Adrenal gland (tissue), 12 donors: ENCODE measurements around the gene COX4I1. TPM values are rescaled to one million over a fixed set of nuclear protein-coding genes. Genes with fewer than 3 reads are reported as not detected.
A peak's percentile ranks its signal among the peaks of the same experiment; 100 is the strongest.

Source experiments
- DNase-seq, 7 donors: peaks; one replicate each; pipeline ENCODE4 v3.0.0-alpha.2; 2019 to 2020
- H3K27ac ChIP-seq, 5 donors: fragments of 200-600 bp; sonication (generic) in 4 of 5; 1 replicate in 3 of 5; 2 replicates in 2 of 5; pipeline versions ENCODE4 v1.5.1 to v1.8.0; 2016 to 2020; ENCODE audit warnings: mild to moderate bottlenecking in 1 of 5
- H3K27me3 ChIP-seq: fragments of 200-600 bp; 2 replicates; pipeline ENCODE4 v1.8.0; 2021
- H3K36me3 ChIP-seq, 2 donors: fragments of 200-600 bp; replicated peaks in 1 of 2; 1 replicate in 1 of 2; 2 replicates in 1 of 2; pipeline versions ENCODE4 v1.5.1 to v1.8.0; 2018 to 2022
- H3K4me1 ChIP-seq, 2 donors: fragments of 200-600 bp; replicated peaks in 1 of 2; 1 replicate in 1 of 2; 2 replicates in 1 of 2; pipeline versions ENCODE4 v1.5.1 to v1.8.0; 2018 to 2021
- H3K4me3 ChIP-seq, 4 donors: fragments of 200-600 bp; sonication (generic) in 3 of 4; one replicate each; pipeline ENCODE4 v1.5.1; 2016 to 2018
- H3K9me3 ChIP-seq, 3 donors: fragments of 200-600 bp; sonication (generic) in 1 of 3; replicated peaks in 1 of 3; 1 replicate in 2 of 3; 2 replicates in 1 of 3; pipeline versions ENCODE4 v1.5.1 to v1.8.0; 2016 to 2021
- POLR2A ChIP-seq, 2 donors: fragments of 450-650 bp; IDR thresholded peaks; one replicate each; pipeline ENCODE4 v1.6.1; 2017; ENCODE audit warnings: antibody characterized with exemption in 2 of 2, mild to moderate bottlenecking in 2 of 2, moderate library complexity in 1 of 2
- WGBS, 4 donors: extraction: QIAGEN DNeasy Blood & Tissue Kit in 2 of 4; methylation state at CpG; one replicate each; pipeline versions ENCODE4 v1.1.5 to v1.1.7; 2013 to 2017; 5-methylcytosine and 5-hydroxymethylcytosine counted together
- intact Hi-C, 2 donors: fragments of 100-400 bp; cut with DNase I; formaldehyde crosslinking; loops; one replicate each; pipeline versions ENCODE4 v1.14.1 to v1.15.0; 2022 to 2023
- polyA plus RNA-seq, 3 donors: library from polyadenylated mRNA; stranded (reverse); fragments of 200-250 nt in 2 of 3; fragments of 350-450 nt in 1 of 3; fragmentation: Illumina TruSeq in 1 of 3; extraction: RNeasy Lipid Tissue Mini Kit (QIAGEN cat#74804) in 1 of 3; gene quantifications; one replicate each; pipeline ENCODE4 v1.2.3, GENCODE V29; 2013 to 2014
- total RNA-seq, 9 donors: library from RNA; depleted of rRNA in 4 of 9; stranded (reverse); fragments of >200 nt in 4 of 9; fragments of 120-200 nt in 1 of 9; fragmentation: NEBNext Ultra II Directional in 1 of 9; extraction: Animal tissue kit (Norgen Biotek cat#: 25700) in 1 of 9; gene quantifications; one replicate each; pipeline versions ENCODE4 v1.1.0 to v1.2.4, GENCODE V29; 2013 to 2023
- TF ChIP-seq, protein P1 (sequence below), 6 experiments: fragments of 450-650 bp in 4 of 6; fragments of 200-600 bp in 2 of 6; sonication (generic) in 1 of 6; IDR thresholded peaks; 1 replicate in 5 of 6; 2 replicates in 1 of 6; pipeline versions ENCODE4 v1.5.1 to v1.8.0; 2016 to 2021; ENCODE audit warnings: antibody characterized with exemption in 6 of 6, mild to moderate bottlenecking in 2 of 6, moderate library complexity in 1 of 6
- donor health status: healthy with polysubstance abuse.
- donor health status: Bipolar disorder and iron deficiency.
- donor health status: DM: yes; HTN: yes; CAD: no.
- donor health status: DM: no; HTN: no; CAD: no.
- donor health status: DM: no; HTN: no; CAD: no.
- donor health status: DM: yes; HTN: yes; CAD: no.

COX4I1 gene
- total and polyA plus RNA-seq, 12 donors, result 466 to 1,628 (median 536) TPM

DNA sequence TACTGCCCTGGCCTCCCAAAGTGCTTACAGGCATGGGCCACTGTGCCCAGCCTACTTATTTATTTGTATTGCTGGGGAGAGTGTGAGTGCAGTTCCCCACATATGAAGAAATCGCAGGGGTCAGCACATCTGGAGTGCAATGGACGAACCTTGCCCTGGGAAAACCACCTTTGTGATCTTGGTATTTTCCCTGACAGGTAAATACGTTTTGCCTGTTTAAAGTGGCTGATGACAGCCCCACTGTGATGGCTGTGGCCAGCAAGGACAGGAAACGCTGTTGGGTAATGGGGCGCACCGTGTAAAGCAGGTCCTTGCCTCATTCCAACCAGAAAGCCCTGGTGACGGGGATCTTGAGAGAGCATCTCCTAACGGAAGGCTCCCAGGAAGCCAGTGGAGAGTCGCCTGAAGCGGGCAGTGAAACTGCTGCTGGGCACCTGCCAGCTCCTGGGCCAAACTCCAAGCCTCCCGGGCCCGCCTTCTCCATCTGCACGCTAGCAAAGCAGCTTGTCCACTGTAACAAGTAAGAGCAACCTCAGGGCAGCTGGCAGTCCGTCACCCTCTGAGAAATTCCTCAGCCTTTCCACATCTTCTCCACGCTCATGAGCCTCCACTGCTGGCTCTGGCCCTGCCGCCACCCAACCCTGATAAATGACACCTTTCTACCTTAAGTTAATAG is 17.7 kb upstream of the COX4I1 start:
- no peaks in the 10 kb centered on the region for H3K4me1 ChIP-seq
- peaks cover 0 to 34% of the 10 kb centered on the region in 2 donors for H3K36me3 ChIP-seq
- peak; percentile 32 to 68 (median 45) for DNase-seq
- no peak overlapping the region for H3K4me3 ChIP-seq
- 74 to 89% (median 81%) methylated on average over 12 to 16 of the region's 16 CpGs for WGBS, 4 donors
- no peaks in the 10 kb centered on the region for H3K9me3 ChIP-seq
- no peaks in the 10 kb centered on the region for H3K27me3 ChIP-seq
- intact Hi-C loops, result no loop called here
- H3K27ac ChIP-seq, result no peak overlapping the region
- TF ChIP-seq, protein P1, sequence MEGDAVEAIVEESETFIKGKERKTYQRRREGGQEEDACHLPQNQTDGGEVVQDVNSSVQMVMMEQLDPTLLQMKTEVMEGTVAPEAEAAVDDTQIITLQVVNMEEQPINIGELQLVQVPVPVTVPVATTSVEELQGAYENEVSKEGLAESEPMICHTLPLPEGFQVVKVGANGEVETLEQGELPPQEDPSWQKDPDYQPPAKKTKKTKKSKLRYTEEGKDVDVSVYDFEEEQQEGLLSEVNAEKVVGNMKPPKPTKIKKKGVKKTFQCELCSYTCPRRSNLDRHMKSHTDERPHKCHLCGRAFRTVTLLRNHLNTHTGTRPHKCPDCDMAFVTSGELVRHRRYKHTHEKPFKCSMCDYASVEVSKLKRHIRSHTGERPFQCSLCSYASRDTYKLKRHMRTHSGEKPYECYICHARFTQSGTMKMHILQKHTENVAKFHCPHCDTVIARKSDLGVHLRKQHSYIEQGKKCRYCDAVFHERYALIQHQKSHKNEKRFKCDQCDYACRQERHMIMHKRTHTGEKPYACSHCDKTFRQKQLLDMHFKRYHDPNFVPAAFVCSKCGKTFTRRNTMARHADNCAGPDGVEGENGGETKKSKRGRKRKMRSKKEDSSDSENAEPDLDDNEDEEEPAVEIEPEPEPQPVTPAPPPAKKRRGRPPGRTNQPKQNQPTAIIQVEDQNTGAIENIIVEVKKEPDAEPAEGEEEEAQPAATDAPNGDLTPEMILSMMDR (IDR thresholded peaks at IDR 0.05), result no peak
- TF ChIP-seq POLR2A (IDR thresholded peaks at IDR 0.05), result no peak

GRCh38 chr16:85782451-85782850 is 17.0 kb upstream of the COX4I1 start:
- Histone ChIP-seq H3K4me3 (no peak overlapping the region), H3K36me3 (peaks cover 0 to 40% of the 10 kb centered on the region in 2 donors), H3K27me3 (no peaks in the 10 kb centered on the region), H3K4me1 (no peaks in the 10 kb centered on the region), H3K9me3 (no peaks in the 10 kb centered on the region), H3K27ac (no peak overlapping the region)
- no peak for DNase-seq
- TF ChIP-seq POLR2A (IDR thresholded peaks at IDR 0.05), result no peak
- TF ChIP-seq, protein P1 (IDR thresholded peaks at IDR 0.05), result no peak
- 82 to 89% (median 87%) methylated on average over 6 of the region's 6 CpGs for WGBS, 4 donors
- intact Hi-C loops, result no loop called here

- Histone ChIP-seq H3K27ac (no peak overlapping the region), H3K4me1 (no peaks in the 10 kb centered on the region), H3K27me3 (no peaks in the 10 kb centered on the region), H3K9me3 (no peaks in the 10 kb centered on the region), H3K4me3 (no peak overlapping the region), H3K36me3 (peaks cover 0 to 50% of the 10 kb centered on the region in 2 donors)
- no peak for TF ChIP-seq POLR2A (IDR thresholded peaks at IDR 0.05)
- TF ChIP-seq, protein P1 (IDR thresholded peaks at IDR 0.05), result no peak
- DNase-seq, result no peak
- WGBS, 4 donors, result 89 to 94% (median 92%) methylated on average over 8 of the region's 8 CpGs
- intact Hi-C loops, result no loop called here
Observed at GRCh38 chr16:85783441-85783840, 16.1 kb upstream of the COX4I1 start.

GRCh38 chr16:85784813-85785212 is 14.7 kb upstream of the COX4I1 start:
- Histone ChIP-seq H3K27ac (no peak overlapping the region), H3K4me3 (no peak overlapping the region), H3K27me3 (no peaks in the 10 kb centered on the region), H3K9me3 (no peaks in the 10 kb centered on the region), H3K36me3 (peaks cover 0 to 44% of the 10 kb centered on the region in 2 donors), H3K4me1 (no peaks in the 10 kb centered on the region)
- DNase-seq, result no peak
- no peak for TF ChIP-seq POLR2A (IDR thresholded peaks at IDR 0.05)
- TF ChIP-seq, protein P1 (IDR thresholded peaks at IDR 0.05), result no peak
- WGBS, 4 donors, result 91 to 100% (median 93%) methylated on average over 2 of the region's 2 CpGs
- intact Hi-C loops, result no loop called here
